Measurements from ENCODE around the gene C1orf198. TPM values are rescaled to one million over a fixed set of nuclear protein-coding genes. Genes with fewer than 3 reads are reported as not detected.

Gene C1orf198
- total and polyA plus RNA-seq, 4 donors, result 3.9 to 11.1 (median 10.4) TPM

DNA sequence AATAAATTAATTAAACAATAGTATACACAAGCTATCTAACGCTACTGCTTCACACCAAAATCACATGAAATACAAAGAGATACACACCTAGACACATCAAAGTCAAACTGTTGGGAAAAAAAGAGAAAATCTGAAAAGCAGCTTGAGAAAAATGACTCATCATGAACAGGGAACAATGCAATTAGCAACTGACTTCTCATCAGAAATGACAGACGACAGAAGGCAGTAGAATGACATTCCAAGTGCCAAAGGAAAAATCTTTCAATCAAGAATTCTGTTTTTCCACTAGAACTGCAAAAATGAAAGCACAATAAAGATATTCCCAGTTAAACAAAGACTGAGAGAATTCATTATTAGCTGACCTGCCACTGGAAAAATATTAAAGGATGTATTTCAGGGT lies 63.9 kb downstream of the C1orf198 start:
- Histone ChIP-seq H3K4me1 (ENCODE audit: control insufficient read depth in 4 of 4, insufficient read depth in 4 of 4, low read length in 3 of 4) (no peaks in the 10 kb centered on the region), H3K4me3 (ENCODE audit: low read depth in 1 of 3, low read length in 3 of 3) (no peak overlapping the region), H3K27me3 (ENCODE audit: control insufficient read depth in 4 of 4, insufficient read depth in 4 of 4, low read length in 3 of 4) (no peaks in the 10 kb centered on the region), H3K27ac (ENCODE audit: low read depth in 1 of 2, low read length in 2 of 2) (no peak overlapping the region), H3K9me3 (ENCODE audit: control insufficient read depth in 4 of 4, low read length in 3 of 4) (no peaks in the 10 kb centered on the region), H3K9ac (ENCODE audit: low read depth in 1 of 2, low read length in 2 of 2) (no peak overlapping the region), H3K36me3 (ENCODE audit: control insufficient read depth in 4 of 4, insufficient read depth in 3 of 4, low read depth in 1 of 4, low read length in 3 of 4) (no peaks in the 10 kb centered on the region)
- DNase-seq (ENCODE audit: low spot score), result no peak
- TF ChIP-seq RAD21 (IDR thresholded peaks at IDR 0.05), result no peak
- TF ChIP-seq, protein P1, sequence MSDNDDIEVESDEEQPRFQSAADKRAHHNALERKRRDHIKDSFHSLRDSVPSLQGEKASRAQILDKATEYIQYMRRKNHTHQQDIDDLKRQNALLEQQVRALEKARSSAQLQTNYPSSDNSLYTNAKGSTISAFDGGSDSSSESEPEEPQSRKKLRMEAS (IDR thresholded peaks at IDR 0.05), result no peak
- TF ChIP-seq FOXA2 (IDR thresholded peaks at IDR 0.05), result no peak
- TF ChIP-seq FOXA1 (IDR thresholded peaks at IDR 0.05), result no peak
- TF ChIP-seq, protein P2, sequence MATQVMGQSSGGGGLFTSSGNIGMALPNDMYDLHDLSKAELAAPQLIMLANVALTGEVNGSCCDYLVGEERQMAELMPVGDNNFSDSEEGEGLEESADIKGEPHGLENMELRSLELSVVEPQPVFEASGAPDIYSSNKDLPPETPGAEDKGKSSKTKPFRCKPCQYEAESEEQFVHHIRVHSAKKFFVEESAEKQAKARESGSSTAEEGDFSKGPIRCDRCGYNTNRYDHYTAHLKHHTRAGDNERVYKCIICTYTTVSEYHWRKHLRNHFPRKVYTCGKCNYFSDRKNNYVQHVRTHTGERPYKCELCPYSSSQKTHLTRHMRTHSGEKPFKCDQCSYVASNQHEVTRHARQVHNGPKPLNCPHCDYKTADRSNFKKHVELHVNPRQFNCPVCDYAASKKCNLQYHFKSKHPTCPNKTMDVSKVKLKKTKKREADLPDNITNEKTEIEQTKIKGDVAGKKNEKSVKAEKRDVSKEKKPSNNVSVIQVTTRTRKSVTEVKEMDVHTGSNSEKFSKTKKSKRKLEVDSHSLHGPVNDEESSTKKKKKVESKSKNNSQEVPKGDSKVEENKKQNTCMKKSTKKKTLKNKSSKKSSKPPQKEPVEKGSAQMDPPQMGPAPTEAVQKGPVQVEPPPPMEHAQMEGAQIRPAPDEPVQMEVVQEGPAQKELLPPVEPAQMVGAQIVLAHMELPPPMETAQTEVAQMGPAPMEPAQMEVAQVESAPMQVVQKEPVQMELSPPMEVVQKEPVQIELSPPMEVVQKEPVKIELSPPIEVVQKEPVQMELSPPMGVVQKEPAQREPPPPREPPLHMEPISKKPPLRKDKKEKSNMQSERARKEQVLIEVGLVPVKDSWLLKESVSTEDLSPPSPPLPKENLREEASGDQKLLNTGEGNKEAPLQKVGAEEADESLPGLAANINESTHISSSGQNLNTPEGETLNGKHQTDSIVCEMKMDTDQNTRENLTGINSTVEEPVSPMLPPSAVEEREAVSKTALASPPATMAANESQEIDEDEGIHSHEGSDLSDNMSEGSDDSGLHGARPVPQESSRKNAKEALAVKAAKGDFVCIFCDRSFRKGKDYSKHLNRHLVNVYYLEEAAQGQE (IDR thresholded peaks at IDR 0.05), result no peak
- TF ChIP-seq HNF4G (IDR thresholded peaks at IDR 0.05), result no peak
- TF ChIP-seq, protein P3, sequence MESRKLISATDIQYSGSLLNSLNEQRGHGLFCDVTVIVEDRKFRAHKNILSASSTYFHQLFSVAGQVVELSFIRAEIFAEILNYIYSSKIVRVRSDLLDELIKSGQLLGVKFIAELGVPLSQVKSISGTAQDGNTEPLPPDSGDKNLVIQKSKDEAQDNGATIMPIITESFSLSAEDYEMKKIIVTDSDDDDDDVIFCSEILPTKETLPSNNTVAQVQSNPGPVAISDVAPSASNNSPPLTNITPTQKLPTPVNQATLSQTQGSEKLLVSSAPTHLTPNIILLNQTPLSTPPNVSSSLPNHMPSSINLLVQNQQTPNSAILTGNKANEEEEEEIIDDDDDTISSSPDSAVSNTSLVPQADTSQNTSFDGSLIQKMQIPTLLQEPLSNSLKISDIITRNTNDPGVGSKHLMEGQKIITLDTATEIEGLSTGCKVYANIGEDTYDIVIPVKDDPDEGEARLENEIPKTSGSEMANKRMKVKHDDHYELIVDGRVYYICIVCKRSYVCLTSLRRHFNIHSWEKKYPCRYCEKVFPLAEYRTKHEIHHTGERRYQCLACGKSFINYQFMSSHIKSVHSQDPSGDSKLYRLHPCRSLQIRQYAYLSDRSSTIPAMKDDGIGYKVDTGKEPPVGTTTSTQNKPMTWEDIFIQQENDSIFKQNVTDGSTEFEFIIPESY (IDR thresholded peaks at IDR 0.05), result no peak
- no peak for TF ChIP-seq TAF1 (conservative IDR thresholded peaks at IDR 0.05)
- no peak for TF ChIP-seq GABPA (IDR thresholded peaks at IDR 0.05 in 1 of 2, conservative IDR thresholded peaks at IDR 0.05 in 1 of 2)
- TF ChIP-seq EGR1 (IDR thresholded peaks at IDR 0.05; ENCODE audit: low read depth in 2 of 2), result no peak
- TF ChIP-seq NR2F2 (IDR thresholded peaks at IDR 0.05), result no peak
- TF ChIP-seq, protein P4, sequence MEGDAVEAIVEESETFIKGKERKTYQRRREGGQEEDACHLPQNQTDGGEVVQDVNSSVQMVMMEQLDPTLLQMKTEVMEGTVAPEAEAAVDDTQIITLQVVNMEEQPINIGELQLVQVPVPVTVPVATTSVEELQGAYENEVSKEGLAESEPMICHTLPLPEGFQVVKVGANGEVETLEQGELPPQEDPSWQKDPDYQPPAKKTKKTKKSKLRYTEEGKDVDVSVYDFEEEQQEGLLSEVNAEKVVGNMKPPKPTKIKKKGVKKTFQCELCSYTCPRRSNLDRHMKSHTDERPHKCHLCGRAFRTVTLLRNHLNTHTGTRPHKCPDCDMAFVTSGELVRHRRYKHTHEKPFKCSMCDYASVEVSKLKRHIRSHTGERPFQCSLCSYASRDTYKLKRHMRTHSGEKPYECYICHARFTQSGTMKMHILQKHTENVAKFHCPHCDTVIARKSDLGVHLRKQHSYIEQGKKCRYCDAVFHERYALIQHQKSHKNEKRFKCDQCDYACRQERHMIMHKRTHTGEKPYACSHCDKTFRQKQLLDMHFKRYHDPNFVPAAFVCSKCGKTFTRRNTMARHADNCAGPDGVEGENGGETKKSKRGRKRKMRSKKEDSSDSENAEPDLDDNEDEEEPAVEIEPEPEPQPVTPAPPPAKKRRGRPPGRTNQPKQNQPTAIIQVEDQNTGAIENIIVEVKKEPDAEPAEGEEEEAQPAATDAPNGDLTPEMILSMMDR (IDR thresholded peaks at IDR 0.05; ENCODE audit: low read depth, low read length, missing input control), result no peak
- no peak for TF ChIP-seq RXRA (IDR thresholded peaks at IDR 0.05)
- no peak for TF ChIP-seq JUND (IDR thresholded peaks at IDR 0.05)
- no peak for TF ChIP-seq YY1 (IDR thresholded peaks at IDR 0.05)
- no peak for TF ChIP-seq HNF4A (conservative IDR thresholded peaks at IDR 0.05)
- TF ChIP-seq, protein P5, sequence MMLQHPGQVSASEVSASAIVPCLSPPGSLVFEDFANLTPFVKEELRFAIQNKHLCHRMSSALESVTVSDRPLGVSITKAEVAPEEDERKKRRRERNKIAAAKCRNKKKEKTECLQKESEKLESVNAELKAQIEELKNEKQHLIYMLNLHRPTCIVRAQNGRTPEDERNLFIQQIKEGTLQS (IDR thresholded peaks at IDR 0.05), result no peak
- TF ChIP-seq SP1 (IDR thresholded peaks at IDR 0.05), result no peak
- WGBS, result 88% methylated on average over 2 of the region's 2 CpGs
